HT-29 (cell line): ENCODE results near the gene ANKS4B. TPM values are rescaled to one million over a fixed set of nuclear protein-coding genes. Genes with fewer than 3 reads are reported as not detected.
"Not testable (repeated sequence)": the region's sequence is repeated elsewhere in the genome, so short reads cannot be mapped to it uniquely, and the experiment has no call there.

Experiments
- DNase-seq: peaks from one replicate; pipeline ENCODE4 v3.0.0-alpha.2; 2015; ENCODE audit warnings: low spot score
- total RNA-seq: library from RNA; depleted of rRNA; stranded (reverse); fragments of >200 nt; shearing (Covaris generic); gene quantifications from 2 replicates; pipeline ENCODE4 v1.2.3, GENCODE V29; 2014

ANKS4B gene
- total RNA-seq, 1 experiment from 2014 or later: 4.9 TPM

- no peak for DNase-seq
Measured at GRCh38 chr16:21218153-21218552, 15.3 kb upstream of the ANKS4B start.

GRCh38 chr16:21219551-21219950 is 13.9 kb upstream of the ANKS4B start:
- DNase-seq: no peak

- no peak for DNase-seq
Measured at GRCh38 chr16:21222495-21223337, 10.8 kb upstream of the ANKS4B start.

DNA sequence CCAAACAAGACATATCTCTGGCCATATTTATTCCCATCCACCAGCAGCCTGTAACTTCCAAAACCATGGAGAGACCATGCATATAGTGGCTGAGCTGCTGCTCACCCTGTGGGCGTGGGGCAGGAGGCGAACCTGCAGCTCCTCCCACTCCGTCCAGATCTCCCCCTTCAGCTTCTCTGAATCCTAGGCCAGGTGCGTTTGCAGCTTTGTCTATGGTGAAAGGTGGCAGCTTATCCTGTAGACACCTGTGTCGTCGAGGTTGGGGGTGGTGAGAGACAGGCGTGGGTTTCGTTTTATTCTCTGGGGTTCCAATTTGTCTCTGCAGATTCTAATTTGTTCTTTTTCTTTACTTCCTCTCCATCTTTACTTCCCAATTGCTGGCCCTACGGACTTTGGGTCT is 9.7 kb upstream of the ANKS4B start:
- no peak for DNase-seq

- DNase-seq: no peak
Measured at GRCh38 chr16:21224800-21225199, 8.7 kb upstream of the ANKS4B start.

DNA sequence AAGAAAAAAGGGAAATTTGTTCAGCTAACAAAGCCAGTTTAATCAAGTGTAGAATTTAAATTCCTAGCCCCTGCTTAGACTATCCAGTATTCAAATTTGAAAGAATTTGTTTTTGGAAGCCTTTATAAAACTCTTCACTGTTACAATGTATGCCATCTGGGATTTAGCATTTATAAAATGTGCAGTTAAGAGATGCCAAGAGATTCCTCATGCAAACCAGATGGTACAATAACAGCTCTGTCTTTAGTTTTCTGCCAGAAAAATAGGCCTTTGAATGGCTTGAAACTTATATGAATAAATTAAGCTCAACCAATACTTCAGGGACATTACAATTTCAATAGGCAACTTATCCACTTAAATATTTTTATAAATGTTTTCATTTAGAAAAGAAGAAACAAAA is 6.8 kb upstream of the ANKS4B start:
- no peak for DNase-seq

DNA sequence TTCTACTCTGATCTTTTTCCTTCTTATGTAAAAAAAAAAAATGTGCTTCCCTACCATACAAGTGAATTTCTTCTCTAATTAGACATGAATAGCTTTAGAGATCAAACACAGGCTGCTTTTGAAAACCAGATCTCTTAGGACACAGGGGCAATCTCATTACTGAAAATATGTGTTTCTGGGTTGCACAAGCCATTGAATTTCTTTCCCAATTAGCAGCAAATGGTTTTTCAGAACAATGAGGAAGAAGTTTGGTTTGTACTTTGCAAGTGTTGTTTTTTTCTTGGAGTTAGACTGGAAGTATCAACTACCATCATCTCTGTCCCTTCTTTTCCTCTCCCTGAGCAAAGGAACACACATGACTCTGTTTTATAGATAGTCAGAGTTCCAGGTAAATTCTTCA is 5.6 kb upstream of the ANKS4B start:
- no peak for DNase-seq

DNA sequence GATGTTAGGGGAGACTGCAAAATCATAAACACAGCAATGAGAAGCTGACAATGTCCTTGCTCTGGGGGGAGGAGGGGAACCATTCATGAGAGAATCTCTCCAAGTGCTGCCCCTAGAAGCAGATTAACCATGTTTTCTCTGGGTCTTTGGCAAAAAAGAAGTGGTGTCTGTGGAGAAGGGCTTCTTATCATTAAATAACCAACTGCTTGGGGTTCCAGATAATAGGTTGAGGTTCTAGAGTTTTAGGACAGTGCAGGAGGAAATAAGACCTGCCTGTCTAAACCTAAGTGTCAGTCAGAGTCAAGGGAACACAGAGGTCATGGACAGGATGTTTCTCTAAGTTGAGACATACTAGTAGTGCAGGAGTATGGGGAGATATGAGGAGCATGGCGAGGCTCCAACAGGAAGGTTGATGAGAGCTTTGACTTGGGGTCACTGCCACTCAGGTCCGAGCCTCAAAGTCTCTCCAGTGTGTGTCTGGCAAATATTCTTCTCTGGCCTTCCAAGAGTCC is 5.1 kb upstream of the ANKS4B start:
- no peak for DNase-seq

- no peak for DNase-seq
Measured at GRCh38 chr16:21233045-21233520, 416 bp upstream of the ANKS4B start.

DNA sequence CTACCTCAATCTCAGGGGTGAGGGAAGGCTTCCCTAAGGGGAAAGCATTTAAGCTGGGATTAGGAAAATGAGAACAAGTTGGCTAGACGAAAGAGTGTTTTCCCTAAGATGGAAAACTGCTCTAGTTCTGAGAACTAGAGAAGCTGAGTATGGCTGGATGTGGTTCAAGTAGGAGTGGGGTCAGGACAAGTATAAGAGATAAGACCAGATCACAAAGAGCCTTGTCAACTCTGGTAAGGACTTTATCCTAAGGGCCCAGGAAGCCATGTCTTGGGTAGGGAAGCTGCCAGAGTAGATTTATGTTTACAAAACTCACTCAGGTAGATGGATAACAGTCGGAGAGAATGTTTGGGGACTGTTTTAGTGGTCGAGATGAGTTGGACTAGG is 1.7 kb downstream of the ANKS4B start:
- no peak for DNase-seq

GRCh38 chr16:21236831-21237230 is 3.3 kb downstream of the ANKS4B start:
- no peak for DNase-seq

GRCh38 chr16:21239646-21240045 is 6.1 kb downstream of the ANKS4B start:
- no peak for DNase-seq

DNA sequence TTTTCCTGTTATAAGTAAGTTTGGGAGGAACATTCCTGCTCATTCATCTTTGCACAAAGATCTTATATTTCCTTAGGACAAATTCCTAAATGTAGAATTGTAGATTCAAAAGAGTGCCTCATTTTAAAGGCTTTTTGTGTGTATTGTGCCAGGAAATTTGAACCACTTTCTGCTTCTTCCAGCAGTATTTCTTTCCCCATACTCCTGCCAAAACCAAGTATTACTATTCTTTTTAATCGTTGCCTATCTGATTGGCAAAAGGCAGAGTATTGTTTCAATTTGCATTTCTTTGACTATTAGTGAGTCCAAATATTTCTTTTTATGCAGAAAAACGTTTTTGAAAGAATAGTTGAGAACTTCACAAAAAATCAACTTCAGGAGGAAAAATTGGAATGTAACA is 9.3 kb downstream of the ANKS4B start:
- no peak for DNase-seq

DNA sequence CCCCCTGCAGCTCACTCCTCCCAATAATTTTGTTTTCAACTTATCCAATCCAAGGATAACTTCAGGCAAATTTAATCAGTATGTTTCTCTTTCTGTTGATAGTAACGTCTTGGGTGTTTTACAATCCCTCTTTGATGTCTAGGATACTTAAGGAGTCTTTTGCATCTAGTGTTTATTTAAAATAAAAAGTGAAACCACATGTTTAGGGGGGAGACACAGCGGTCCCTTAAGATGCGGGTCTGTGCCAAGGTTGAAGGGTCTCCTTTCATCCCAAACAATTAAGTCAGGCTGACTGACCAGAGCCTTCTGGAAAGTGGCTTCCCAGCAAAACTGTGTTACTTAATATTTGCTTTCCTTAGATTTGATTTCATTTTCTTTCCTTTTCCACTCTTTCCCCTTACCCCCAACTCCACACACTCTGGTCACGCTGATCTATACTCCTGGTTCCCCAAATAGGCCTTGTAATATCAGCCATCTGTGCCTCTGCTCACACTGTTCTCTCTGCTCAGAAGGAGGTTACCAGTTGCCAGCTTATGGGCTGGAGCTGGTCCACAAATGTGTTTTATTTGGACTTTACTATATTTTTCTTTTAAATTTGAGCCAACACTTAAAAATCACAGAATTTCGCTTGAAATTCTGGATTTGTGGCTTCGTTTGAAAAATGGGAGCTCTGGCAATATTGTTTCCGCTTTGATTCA is 11.2 kb downstream of the ANKS4B start:
- DNase-seq: no peak

DNA sequence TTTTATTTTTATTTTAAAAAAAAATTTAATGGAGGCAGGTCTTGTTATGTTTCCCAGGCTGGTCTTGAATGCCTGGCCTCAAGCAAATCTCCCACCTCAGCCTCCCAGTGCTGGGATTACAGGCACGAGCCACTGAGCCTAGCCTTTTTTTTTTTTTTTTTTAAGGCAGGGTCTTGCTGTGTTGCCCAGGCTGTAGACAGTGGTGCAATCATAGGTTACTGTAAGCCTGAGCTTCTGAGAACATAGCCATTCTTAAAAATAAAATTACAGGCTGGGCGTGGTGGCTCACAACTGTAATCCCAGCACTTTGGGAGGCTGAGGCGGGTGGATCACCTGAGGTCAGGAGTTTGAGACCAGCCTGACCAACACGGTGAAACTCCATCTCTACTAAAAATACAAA is 14.7 kb downstream of the ANKS4B start:
- DNase-seq: not testable (repeated sequence)

GRCh38 chr16:21250072-21250923 is 16.8 kb downstream of the ANKS4B start:
- no peak for DNase-seq

DNA sequence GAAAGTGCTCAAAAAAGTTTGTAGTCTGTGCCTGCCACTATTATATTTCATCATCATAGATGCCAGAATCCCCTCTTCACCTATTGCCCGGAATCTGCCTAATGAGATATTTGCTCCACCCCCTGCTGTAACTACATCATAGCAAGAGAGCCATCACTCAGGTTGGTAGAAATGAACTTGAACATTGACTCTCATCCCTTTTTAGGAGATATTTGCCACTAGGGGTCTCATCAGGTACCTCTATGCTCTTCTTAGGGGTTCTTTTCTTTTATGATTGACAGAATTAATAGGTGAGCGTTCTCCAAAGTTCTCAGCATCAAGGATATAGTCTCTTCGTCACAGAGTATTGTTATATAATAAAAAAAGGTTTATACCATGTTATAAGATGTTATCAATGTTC is 20.0 kb downstream of the ANKS4B start:
- no peak for DNase-seq

DNA sequence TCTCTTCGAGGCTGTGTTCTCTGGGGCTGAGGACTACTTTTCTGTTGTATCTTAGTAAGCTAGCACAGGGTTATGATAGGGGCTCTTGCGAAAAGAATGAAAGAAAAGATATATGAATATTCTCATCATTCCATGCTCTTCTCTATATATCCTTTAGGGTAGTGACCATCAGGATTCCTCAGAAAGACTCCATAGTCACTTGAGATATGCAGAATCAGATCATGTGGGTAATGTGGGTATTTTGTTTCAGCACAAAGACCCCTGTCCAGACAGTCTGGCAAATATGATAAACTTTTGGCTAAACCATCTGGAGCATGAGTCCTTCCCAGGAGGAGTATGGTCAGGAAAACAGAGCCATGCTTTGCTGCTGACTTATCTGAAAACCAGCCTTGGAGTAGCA is 23.1 kb downstream of the ANKS4B start:
- DNase-seq: no peak

GRCh38 chr16:21257284-21257683 is 23.8 kb downstream of the ANKS4B start:
- no peak for DNase-seq

DNA sequence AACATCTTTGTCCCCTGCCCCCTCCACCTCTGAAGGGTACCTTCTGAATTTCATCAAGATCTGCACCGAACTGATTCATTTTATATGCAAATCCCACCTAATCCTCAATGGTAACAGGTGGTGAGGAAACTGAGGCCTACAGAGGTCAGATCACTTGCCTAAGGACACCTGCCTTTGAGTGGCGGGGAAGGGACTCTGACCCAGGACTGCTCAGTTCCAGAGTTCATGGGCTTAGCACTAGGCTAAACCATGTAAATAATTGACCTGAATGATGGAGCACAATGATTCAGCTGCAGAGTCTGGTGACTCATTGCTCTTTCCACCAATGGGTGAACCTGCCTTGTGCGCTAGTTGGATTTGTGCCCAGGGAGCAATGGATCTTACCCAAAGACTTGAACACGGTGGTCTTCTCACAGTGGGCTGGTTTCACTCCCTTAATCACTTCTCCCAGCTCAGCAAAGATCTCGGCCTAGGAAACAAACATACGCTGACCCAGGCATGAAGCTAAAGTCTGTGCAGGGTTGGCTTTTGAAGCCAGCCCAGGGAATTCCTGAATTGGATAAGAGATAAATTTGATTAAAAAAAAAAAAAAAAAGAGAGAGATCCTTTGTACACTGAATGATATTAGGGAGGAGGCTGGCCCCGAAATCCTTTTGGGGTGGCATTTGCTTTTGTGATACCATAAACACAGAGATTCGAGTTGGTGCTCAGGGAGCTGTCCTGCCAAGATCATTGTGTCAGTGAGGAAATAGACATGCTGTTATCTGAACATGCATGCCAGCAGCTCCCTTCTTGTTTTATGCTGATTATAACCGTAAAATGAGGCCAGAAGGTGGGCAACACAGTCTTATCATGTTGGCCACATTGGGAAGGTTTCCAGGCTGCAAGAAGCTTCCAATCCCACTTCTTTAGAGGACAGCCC is 27.6 kb downstream of the ANKS4B start:
- DNase-seq: peak; percentile 92
